Ureter (tissue), 1 donor: ENCODE measurements around the gene UCHL3. TPM values are rescaled to one million over a fixed set of nuclear protein-coding genes. Genes with fewer than 3 reads are reported as not detected.
A peak's percentile ranks its signal among the peaks of the same experiment; 100 is the strongest.

Experiments
- DNase-seq: peaks from one replicate; pipeline ENCODE4 v3.0.0-alpha.2; 2020; ENCODE audit warnings: low spot score
- total RNA-seq: library from RNA; stranded (reverse); gene quantifications from one replicate; pipeline ENCODE4 v1.2.4, GENCODE V29; 2023
- donor health status: DM: yes; HTN: yes; CAD: no.

The UCHL3 gene
- total RNA-seq, 1 donor from 2014 or later: 46.1 TPM

DNA sequence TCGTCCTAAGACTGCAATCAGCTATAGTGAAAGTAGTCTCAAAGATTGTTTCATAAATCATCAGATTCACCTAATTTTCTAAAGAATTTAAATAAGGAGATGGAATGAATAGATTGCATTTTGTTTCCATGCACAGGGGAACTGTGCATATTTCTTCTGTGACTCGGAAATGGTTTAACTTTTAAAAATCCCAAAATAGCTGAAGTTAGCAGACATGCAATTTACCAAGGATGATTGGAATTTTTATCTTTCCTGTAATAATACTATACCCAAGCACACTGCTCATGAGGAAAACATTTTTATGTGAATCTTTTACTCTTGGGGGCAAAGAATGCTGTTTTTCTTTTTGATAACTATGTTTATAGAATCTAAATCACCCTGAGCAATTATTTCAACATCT is 71.6 kb downstream of the UCHL3 start:
- no peak for DNase-seq

DNA sequence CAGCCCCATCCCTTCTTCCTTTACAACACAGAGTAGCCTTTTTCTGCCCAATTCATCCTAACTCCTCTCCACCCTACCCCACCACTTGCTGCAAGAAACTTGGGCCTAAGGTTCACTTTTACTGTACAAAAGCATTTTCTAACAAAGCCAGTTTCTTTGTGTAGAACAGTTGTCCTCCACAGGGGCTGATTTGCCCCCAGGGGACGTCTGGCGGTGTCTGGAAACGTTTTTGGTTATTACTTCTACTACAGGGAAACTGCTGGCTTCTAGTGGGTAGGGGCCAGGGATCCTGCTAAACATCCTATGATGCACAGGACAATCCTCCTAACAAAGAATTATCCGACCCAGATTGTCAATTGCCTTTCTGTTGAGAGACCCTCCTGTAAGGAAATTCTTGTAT is 79.2 kb downstream of the UCHL3 start:
- no peak for DNase-seq

DNA sequence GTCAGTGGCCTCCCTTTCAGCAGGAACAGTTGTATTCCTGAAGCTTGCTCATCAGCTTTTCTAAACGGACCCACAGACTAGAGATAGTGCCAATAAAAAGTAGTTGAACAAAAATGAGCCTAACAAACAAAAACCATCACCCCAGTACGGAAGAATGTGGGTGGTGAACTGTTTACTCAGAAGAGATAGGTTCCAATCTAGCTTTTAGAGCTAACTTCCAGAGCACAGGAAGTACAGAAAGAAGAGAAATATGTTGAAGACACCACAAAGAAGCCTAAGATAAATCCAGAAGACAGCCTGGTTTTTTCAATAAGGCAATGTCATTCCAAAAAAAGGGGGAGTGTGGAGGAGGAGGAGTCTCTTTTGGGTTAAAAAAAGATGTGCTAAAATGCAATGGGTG is 83.7 kb downstream of the UCHL3 start:
- no peak for DNase-seq

DNA sequence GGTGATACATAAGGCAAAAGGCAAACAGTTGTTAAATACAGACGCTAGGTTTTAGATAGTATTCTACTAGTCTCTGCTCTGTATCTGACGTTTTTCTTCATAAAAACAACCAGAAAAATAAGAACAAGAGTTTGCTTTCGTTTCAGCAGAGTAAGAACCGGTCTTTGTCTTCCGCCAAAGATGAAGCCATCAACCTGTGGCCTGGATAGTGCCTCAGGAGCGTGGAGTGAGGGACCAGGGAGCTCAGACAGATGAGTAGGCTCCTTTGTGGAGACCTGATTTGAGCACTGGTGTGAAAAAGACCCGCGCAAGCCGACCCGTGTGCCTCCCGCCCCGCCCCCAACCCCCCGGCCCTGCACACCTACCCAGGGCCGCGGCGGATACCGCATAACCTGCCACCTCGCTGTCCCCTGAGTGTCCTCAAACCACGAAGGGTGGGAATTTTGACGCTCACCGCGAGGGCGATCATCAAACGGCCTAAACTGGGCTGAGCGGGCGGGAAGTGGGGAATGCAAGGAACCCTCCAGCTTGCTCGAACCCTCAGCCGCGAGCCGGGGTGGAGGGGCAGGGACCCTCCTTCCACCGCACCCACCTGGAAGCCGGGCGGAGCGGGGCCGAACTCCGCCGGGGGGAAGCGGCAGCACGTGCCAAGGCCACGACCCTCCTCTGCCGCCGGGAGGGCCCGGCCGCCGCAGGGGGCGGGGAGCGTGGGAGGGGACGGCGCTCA is 85.7 kb downstream of the UCHL3 start:
- DNase-seq: no peak

DNA sequence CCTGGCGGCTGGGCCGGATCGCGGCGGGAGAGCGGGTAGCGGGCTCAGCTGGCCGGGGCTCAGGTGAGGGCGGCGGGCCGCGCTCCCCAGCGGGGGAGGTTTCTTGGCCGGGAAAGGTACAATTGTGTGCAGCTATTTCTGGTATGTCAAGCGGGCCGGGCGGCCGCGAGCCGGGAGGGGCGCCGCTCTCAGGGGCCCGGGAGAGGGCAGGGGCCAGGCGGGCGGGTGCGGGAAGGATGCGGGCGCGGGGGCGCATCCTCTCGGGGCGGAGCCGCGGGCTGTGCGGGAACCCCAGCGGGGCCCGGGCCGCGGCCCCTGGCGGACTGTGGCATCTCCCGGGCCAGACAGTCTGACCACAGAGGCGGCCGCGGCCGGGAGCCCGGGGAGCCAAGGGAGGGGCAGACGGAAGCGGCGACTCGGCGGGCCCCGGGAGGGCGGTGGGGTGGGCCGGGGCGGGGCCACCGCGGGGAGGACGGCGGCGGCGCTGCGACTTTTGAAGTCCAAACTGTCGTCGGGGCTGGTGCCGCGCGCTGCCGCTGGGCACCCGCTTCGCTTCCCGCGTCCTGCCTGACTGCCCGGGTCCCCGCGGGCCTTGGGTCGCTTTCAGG is 86.3 kb downstream of the UCHL3 start, which contains the start of gene LMO7:
LMO7 (plus strand) TSS at position 503 of the 608 bp plus-strand sequence. CDS start 328 bp downstream, outside the sequence.
- peak; percentile 53 for DNase-seq

DNA sequence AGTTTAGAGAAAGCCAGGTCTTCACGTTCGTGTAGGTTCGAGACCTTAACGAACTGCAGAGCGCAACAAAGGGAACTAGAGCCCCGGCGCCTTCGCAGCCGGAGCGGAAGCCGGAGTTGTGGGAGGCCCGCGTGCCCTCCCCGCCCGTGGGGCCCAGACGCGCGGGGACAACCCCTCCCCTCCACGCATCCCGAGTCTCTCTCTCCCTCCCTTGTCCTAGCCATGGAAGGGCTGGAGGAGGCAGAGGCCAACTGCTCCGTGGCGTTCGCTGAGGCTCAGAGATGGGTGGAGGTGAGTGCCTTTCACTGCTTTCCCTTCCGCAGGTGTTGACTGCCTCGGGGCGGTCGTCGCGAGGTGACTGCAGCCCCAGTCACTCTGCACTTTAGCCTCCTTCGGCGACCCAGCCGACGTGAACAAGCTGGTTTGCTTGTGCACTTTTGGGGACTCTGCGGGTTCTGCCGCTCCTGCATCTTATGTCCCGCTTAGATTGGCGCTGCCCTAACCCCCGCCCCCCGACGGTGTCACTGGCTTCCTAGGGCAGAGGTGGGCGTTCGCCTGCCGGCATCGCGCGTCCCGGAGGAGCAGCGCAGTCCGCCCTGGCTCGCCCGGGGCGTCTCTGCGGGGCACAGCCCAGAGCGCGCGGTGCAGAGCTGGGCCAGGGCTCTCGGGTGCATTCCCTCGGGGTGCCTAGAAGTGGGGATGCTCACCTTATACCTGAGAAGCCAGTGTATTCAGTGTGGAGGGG is 87.0 kb downstream of the UCHL3 start:
- DNase-seq: no peak

DNA sequence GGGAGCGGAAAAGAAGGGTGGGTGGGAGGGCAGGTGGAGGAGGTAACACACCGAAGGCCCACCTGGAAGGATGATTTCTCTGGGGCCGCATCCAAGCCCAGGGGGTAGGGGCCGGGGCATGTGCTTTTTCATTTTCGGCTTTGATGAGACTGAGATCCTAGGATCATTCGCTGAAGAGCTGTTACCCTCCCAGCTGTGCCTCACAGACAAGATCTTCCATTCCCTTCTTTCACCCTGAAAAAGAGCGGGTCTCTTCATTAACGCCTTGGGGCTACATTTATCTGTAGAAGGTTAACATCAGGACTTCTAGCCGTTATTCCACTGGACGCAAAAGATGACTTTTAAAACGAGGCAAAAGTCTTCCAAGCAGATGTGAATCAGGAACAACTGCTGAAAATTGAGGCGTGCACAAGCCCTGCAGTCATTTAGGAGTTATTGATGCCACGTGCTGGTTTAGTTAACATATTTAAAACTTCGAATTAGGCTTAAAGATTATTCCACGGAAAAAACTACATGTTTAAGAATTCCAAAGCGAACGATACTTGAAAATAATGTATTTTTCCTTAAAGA is 87.7 kb downstream of the UCHL3 start:
- no peak for DNase-seq

DNA sequence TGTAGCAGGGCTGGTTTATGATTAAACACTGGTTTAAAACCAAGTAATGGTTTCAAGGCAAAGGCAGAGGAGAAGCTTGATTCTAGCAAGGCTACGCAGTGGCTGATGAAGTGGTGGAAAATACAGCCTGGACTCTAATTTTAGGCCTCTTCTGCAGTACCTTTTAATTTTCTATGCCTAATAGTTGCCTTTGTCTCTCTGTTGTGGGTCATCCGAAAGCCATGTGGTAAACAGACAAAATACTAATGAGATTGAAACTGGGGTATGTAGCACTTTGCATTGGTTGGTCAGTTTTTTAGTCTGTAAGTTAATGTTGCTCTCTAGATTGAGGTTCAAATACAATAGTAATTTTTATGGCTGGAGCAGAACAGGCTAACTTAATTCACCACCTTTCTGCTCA is 89.9 kb downstream of the UCHL3 start:
- no peak for DNase-seq

DNA sequence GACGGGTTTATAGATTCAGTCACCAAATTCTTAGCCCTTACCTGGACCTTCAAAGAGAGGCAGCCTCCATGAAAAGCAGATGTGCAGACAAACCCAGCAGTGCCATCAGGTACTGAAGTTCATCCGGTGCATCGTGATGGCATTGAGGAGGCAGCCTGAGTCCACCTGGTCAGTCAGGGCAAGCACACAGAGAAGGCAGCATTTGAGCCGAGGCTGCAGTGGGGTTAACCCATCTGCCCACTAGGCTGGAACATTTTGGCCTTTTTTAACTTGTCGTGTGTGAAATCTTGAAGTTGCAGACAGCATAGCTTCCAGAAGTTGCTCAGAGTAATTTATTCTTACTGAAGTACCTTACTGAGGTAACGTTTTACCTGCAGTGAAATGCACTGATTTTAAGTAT is 91.4 kb downstream of the UCHL3 start:
- DNase-seq: no peak

DNA sequence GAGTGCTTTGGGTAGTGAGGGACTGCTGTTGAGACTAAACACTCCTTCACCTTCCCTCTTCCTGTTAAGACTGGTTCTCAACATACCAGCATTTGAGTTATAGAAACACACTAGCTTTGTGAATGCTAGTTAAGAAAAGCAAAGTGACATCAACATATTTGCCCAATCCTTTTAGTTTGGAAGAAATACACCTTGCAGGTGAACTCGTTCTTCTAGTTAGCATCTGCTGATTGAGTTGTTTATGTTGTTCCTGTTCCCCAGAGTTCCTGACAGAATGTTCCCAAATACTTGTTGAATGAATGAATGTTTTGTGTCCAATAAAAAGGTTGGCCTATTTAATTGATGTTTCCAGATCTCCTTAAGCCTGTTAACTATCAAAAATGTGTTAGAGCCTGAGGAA is 93.6 kb downstream of the UCHL3 start:
- DNase-seq: no peak

DNA sequence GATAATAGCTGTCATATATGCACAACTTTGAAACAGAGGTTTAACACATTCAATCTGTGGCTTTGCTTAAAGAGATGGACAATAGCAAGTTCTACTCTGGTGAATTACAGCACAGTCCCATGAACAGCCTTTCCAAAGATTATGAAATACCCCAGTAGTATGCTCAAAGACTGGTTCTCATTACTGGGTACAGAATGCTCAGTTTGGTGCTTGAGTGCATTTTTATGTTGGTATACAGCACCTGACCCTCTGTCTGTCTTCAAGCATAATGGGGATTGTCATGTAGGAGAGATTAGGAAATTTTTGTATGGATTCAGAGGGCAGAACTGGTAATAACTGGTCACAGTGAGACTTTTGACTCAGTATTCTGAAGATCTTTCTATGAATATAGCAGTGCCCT is 94.1 kb downstream of the UCHL3 start:
- DNase-seq: no peak

DNA sequence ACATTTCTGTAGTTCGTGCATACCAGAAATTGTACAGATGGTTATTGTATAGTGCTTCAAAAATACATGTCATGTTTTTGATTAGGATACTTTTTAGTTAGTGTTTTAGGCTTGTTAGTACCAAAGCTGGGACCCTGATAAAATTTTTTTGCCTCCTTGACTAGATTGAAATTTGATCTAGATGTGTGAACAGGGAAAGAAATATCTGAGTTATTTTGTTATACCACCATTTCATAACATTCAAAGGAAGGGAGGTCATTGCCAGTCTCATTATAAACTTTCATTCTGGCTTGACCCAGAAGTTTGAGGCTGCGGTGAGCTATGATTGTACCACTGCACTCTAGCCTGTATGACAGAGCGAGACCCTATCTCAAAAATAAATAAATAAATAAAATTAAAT is 95.5 kb downstream of the UCHL3 start:
- DNase-seq: no peak

DNA sequence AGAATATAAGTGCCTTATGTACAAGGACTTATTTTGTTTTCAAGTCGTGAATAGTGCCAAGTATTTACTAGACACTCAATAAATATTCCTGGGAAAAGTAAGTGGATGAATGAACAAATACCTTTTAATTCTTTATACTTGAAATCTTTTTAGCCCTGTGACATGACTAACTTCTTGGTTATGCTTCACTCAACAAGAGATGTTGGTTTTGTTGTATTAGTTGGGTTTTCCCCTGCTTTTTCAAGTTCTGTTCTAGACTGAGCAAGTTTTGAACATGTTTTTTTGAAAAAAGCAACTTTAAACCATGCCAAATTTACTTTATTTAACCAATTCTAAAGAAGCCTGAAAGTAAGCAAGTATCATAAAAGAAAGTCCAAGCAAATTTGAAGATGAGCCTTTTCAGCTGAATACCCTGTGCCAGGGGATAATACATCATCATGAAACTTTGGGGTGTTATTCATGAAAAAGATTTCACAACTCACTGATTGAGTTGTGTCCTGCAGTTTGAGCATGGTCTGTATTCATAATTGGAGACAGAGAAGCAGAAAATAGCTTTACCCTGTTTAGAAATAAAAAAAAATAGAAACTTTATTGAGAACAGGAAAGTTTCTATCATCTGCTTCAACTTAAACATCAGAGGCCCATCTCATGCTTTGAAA is 97.7 kb downstream of the UCHL3 start:
- DNase-seq: no peak

DNA sequence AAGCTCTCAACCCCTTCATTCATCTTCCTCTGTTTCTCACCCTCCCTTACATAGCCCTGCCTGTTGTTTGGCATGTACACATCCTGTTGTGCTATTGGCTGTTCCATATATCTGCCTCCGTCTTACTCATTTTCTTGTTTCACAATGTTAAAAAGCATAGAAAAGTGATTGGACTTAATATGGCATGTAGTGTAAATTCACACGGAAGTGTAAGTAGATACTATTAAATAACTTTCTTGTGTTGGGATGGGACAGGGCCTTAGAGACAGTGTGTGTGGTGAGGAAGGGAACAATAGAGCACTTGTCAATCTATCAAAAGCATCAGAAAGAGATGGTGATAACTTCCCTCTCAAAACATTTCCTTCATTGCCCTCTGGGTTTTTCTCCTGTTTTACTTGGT is 98.9 kb downstream of the UCHL3 start:
- DNase-seq: no peak

DNA sequence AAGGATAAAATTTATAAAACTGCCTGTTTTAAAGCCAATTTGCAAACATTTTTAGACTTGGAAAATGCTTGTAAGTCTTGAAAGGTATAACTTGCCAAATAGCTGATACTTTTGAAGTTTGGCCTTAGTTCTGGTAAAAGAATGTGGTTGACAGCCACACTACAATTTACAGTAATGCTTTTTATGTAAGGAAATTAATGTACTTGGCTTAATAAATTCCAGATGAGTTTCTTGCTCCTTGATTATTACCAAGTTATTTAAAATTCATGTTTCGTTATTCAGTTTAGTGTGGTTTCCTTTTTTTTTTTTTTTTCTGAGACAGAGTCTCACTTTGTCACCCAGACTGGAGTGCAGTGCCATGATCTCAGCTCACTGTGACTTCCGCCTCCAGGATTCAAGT is 101.4 kb downstream of the UCHL3 start:
- no peak for DNase-seq

DNA sequence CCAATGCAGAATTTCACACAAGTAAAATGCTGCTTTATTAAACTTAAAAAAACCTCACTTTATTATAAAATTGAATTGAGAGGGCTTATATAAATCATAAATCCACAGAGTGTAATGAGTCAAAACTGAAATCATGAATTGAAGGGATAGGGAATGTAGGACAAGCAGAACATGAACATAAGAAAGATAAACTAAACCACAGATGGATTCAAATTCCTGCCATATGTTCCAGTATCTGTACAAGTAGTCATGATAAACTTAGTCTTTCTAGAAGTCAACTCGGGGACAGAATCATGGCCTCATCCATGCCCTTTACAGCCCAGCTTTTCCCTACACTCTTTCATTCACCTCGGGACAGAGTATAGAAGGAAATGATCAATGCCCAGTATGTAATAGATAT is 103.1 kb downstream of the UCHL3 start:
- no peak for DNase-seq

Other genes starting within 250 kb of the UCHL3 start
- gene TBC1D4, start 67.6 kb upstream of the UCHL3 start, total RNA-seq: 28.3 TPM
- 166 TPM for gene COMMD6, start 11.9 kb upstream of the UCHL3 start, total RNA-seq
- 57.0 TPM for gene LMO7, start 86.5 kb downstream of the UCHL3 start, total RNA-seq